GM12891 (cell line): Measurements from ENCODE around the gene ZNF597.
A peak's percentile ranks its signal among the peaks of the same experiment; 100 is the strongest.

Experiments
- DNase-seq: peaks from one replicate; pipeline ENCODE4 v3.0.0; 2011; ENCODE audit warnings: low spot score; ENCODE audit not compliant: insufficient read length
- FAIRE-seq: peaks from 2 replicates; lab custom pipeline; 2011; peaks lifted over from hg19 to GRCh38; lab: Jason Lieb, UNC
- PAX5 ChIP-seq: IDR thresholded peaks from 2 replicates; pipeline ENCODE4 v1.6.1; 2011; ENCODE audit warnings: low read length, moderate library complexity, mild to moderate bottlenecking; ENCODE audit not compliant: insufficient read depth, severe bottlenecking
- POLR2A ChIP-seq: IDR thresholded peaks from 2 replicates; pipeline ENCODE4 v1.6.1; 2011; ENCODE audit warnings: low read depth, low read length, control low read depth
- POLR2AphosphoS5 ChIP-seq: IDR thresholded peaks from 2 replicates; pipeline ENCODE4 v1.6.1; 2011; ENCODE audit warnings: low read depth, low read length, control low read depth
- POU2F2 ChIP-seq: IDR thresholded peaks from 2 replicates; pipeline ENCODE4 v1.6.1; 2011; ENCODE audit warnings: low read depth, mild to moderate bottlenecking, control low read depth, low read length, moderate library complexity
- SPI1 ChIP-seq: IDR thresholded peaks from 2 replicates; pipeline ENCODE4 v1.6.1; 2011; ENCODE audit warnings: low read depth, low read length, control low read depth
- TAF1 ChIP-seq: IDR thresholded peaks from 2 replicates; pipeline ENCODE4 v1.6.1; 2011; ENCODE audit warnings: low read depth, low read length, control low read depth

The ZNF597 gene

GRCh38 chr16:3457434-3458252, 14.3 kb upstream of the ZNF597 start:
- DNase-seq (peak; percentile 99), FAIRE-seq (peak; percentile 96)
- peak; percentile 91 for TF ChIP-seq POLR2AphosphoS5
- no peak for TF ChIP-seq PAX5
- TF ChIP-seq SPI1 = peak; percentile 69
- TF ChIP-seq TAF1 = 0 out of 2 replicates have a peak, but pooled peaks have one; percentile 43
- TF ChIP-seq POLR2A = peak; percentile 84

DNA sequence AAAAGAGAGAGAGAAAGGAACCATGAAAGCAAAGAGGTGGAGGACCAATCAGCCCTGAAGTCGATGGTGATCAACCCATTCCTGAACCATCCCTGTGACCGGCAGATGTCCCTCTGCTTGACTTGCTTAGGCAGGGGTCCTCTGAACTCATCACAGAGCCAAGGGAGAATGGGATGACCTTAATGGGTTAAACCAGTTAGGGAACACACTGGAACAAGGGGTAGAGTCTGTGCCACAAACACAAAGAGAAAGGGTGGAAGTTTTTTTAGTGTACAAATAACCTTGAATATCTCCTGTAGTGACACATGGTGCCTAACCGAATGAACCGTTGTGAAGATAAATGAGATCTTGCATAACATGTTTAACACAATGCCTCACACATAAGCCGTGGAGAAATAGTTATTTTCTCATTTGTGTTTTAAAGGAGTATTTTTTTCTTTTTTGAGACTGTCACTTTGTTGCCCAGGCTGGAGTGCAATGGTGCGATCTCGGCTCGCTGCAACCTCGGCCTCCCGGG, 11.4 kb upstream of the ZNF597 start:
- DNase-seq (no peak), FAIRE-seq (no peak)
- TF ChIP-seq TAF1 (no peak), POLR2AphosphoS5 (no peak), PAX5 (no peak), SPI1 (no peak), POU2F2 (no peak)

DNA sequence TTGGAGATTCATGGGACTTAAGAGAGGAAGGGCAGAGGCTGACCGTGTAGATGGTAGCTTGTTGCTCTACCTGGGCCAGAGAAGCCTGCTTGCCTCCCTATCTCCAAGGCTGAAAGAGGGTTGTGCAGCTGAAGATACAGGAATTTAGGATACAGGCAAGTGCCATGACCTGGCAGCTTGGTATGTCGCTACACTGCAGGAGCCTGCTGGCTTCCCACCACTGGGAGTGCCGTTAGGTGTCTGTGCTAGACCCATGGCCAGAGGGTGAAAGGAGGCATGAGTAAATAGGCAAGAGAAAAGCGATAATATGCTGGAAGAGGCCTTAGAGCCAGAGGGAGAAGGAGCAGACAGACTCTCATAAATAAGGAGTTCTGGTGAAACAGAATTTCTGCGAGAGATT, 10.8 kb upstream of the ZNF597 start:
- TF ChIP-seq SPI1 = no peak
- TF ChIP-seq POLR2A = no peak
- no peak for TF ChIP-seq PAX5
- no peak for TF ChIP-seq POU2F2
- TF ChIP-seq TAF1 = no peak
- TF ChIP-seq POLR2AphosphoS5 = no peak
- FAIRE-seq = no peak
- DNase-seq = no peak

DNA sequence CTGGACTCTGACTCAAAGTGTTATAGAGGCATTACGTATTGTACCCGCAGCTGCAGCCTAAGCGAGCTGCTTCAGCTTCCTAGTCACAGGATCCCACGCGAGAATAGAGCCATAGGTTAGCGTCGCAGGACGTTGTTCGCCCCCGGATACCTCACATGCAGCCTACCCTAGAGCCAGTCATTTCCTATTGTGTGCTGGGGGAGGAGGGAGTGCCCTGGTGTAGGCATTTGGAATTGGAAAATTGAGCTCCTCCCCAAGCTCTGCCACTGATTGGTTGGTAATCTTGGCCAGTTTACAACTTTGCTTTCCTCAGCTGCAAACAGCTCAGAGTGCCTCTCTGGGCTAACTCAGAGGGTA, 706 bp upstream of the ZNF597 start:
- FAIRE-seq (peak; percentile 55), DNase-seq (no peak)
- TF ChIP-seq TAF1 = peak; percentile 69; the same call in 1 of the 2 replicates
- TF ChIP-seq POLR2A = peak; percentile 80
- TF ChIP-seq PAX5 = no peak
- no peak for TF ChIP-seq POU2F2
- peak; percentile 47; the same call in 1 of the 2 replicates for TF ChIP-seq POLR2AphosphoS5
- no peak for TF ChIP-seq SPI1

GRCh38 chr16:3439637-3440036, 3.7 kb downstream of the ZNF597 start:
- no peak for FAIRE-seq
- TF ChIP-seq PAX5 (no peak), POLR2AphosphoS5 (no peak), POLR2A (no peak), TAF1 (no peak), SPI1 (no peak)
- DNase-seq = no peak

DNA sequence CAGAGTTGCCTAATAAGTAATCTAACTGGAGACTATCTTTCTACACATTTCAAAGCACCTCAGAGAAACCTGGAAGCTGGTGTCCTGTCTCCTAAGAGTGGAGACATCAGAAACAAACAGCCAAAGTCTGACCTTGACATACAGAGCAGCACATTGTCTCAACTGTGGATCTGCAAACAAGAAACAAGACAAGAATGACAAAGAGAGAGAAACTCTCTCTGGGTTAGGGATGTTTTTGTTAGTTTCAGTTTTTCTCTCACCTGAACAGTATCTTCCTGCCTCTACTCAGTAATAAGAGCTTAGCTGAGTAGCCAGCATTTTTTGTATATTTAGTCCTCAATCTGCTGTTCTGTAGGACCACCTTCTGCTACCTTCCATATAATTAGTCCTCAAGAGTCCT, 8.9 kb downstream of the ZNF597 start:
- DNase-seq = no peak
- no peak for FAIRE-seq
- TF ChIP-seq SPI1 = no peak

DNA sequence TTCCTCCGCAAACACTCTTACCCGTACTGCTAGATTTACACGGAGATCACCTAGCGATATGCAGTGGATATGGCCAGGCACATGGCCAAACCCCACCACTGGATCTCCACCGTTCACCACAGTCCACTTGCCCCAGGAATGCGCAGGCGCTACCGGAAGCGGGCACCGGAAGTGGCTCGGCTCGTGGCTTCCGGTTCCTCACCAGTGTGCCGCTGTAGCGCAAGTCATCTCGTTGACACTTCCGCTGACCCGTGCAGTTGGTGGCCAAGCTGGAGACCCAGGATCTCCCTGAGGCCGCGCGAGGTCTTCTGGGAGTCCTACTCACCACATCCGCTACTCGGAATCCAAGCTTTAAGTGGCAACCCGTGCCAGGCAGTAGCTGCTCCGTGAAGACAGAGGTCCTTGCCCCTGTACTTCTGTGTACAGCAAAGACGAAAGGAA, 11.5 kb downstream of the ZNF597 start:
- peak; percentile 81 for FAIRE-seq
- TF ChIP-seq SPI1 (peak; percentile 37; the same call in 1 of the 2 replicates), TAF1 (no peak)
- DNase-seq = peak; percentile 42

DNA sequence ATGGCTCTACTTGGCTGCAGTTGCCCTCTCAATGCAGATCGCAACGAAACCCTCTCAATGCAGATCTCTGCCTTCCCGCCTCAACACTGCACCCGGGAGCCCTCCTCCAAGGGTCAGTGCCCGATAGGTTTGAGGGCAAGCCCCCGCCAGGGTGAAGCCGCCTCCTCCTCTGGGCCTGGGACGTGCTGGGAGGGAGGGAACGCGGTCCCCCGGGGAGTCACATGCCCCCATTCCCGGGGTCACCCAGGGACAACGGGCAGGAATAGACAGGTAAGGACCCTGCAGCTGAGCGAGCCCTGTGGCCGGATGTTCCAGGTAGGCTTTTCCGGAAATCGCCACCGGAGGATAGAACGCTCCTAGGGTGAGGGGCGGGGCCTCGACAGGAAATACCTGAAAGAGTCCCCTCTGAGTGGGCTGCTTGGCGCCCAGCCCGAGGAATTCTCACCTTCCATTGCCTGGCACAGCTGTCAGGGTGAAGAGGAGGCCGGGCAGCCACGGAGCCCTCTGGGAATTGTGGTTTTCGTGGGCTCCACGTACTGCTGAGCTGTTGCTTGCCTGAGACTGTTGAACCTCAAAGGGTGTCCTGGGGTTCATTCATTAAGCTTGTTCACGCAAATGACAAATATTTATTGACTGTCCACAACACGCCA, 29.4 kb downstream of the ZNF597 start:
- no peak for TF ChIP-seq POLR2AphosphoS5
- no peak for TF ChIP-seq POLR2A
- TF ChIP-seq PAX5 = no peak
- TF ChIP-seq TAF1 = no peak
- TF ChIP-seq POU2F2 = no peak
- TF ChIP-seq SPI1 = no peak
- no peak for FAIRE-seq
- DNase-seq = no peak

GRCh38 chr16:3408561-3409197, 34.6 kb downstream of the ZNF597 start:
- FAIRE-seq (no peak), DNase-seq (no peak)
- TF ChIP-seq POU2F2 (no peak), POLR2A (no peak)

DNA sequence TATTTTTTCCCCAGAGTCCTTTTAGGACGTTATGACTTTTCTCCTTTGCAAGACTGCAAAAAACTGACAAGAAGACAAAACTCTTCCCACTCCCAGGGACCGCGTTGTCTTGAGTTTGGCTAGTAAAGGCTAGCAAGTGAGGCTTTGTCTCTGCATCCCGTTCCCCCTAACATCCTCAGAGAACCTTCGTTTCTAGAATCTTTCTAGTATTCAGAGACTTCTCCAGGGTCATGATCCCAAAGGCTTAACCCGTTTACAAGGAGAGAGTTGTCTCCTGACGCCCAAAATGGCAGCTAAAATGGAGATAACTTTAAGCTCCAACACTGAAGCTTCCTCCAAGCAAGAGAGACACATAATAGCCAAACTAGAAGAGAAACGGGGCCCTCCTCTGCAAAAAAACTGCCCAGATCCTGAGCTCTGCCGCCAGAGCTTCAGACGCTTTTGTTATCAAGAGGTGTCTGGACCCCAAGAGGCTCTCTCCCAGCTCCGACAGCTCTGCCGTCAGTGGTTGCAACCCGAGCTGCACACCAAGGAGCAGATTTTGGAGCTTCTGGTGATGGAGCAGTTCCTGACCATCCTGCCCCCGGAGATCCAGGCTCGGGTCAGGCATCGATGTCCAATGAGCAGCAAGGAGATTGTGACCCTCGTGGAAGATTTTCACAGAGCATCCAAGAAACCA, 41.4 kb downstream of the ZNF597 start:
- no peak for FAIRE-seq
- TF ChIP-seq POLR2AphosphoS5 (no peak), POLR2A (no peak)
- peak; percentile 12 for DNase-seq
